Lower lobe of right lung (tissue), 2 donors: ENCODE data around the gene ABLIM3. TPM values are rescaled to one million over a fixed set of nuclear protein-coding genes. Genes with fewer than 3 reads are reported as not detected.

ENCODE experiments used
- ATAC-seq, 2 donors: fragments of 200-7000 bp; cut with Tn5 transposase; one replicate each; pipeline ENCODE4 v1.9.1; 2020 to 2022; ENCODE audit warnings: mild to moderate bottlenecking in 2 of 2, moderate library complexity in 2 of 2
- DNase-seq: peaks from one replicate; pipeline ENCODE4 v3.0.0-alpha.2; 2020
- H3K27ac ChIP-seq: fragments of 200-600 bp; one replicate; pipeline ENCODE4 v1.8.0; 2022
- H3K27me3 ChIP-seq: fragments of 200-600 bp; one replicate; pipeline ENCODE4 v1.8.0; 2022; ENCODE audit warnings: low read depth
- H3K36me3 ChIP-seq: fragments of 200-600 bp; one replicate; pipeline ENCODE4 v1.8.0; 2022; ENCODE audit warnings: mild to moderate bottlenecking
- H3K4me1 ChIP-seq: fragments of 200-600 bp; one replicate; pipeline ENCODE4 v1.8.0; 2022
- H3K4me3 ChIP-seq: fragments of 200-600 bp; one replicate; pipeline ENCODE4 v1.8.0; 2022; ENCODE audit warnings: mild to moderate bottlenecking
- H3K9me3 ChIP-seq: fragments of 200-600 bp; one replicate; pipeline ENCODE4 v1.8.0; 2022
- CTCF ChIP-seq: fragments of 200-600 bp; IDR thresholded peaks from one replicate; pipeline ENCODE4 v1.8.0; 2022; ENCODE audit warnings: antibody characterized with exemption, mild to moderate bottlenecking
- intact Hi-C: fragments of 100-400 bp; cut with DNase I; formaldehyde crosslinking; loops from one replicate; pipeline ENCODE4 v1.11.0; 2022
- total RNA-seq: library from RNA; stranded (reverse); fragmentation: NEBNext Ultra II Directional; extraction: Animal tissue kit (Norgen Biotek cat#: 25700); gene quantifications from one replicate; pipeline ENCODE4 v1.2.1, GENCODE V29; 2021
- donor health status: DM: no; HTN: yes; CAD: no; lungs with severe emphysema.

ABLIM3 gene
- total RNA-seq, 1 donor from 2014 or later: 26.7 TPM

- Histone ChIP-seq H3K9me3 (peaks cover 10% of the 10 kb centered on the region), H3K36me3 (no peaks in the 10 kb centered on the region), H3K27me3 (no peaks in the 10 kb centered on the region), H3K27ac (no peak overlapping the region), H3K4me3 (no peak overlapping the region), H3K4me1 (no peaks in the 10 kb centered on the region)
- no peak for ATAC-seq
- intact Hi-C loops: no loop called here
- DNase-seq: no peak
- no peak for TF ChIP-seq CTCF
Measured at GRCh38 chr5:149265068-149265465, 123.8 kb downstream of the ABLIM3 start.

GRCh38 chr5:149265597-149265996 is 124.3 kb downstream of the ABLIM3 start:
- intact Hi-C loops: no loop called here
- peaks cover 10% of the 10 kb centered on the region for H3K9me3 ChIP-seq
- no peaks in the 10 kb centered on the region for H3K27me3 ChIP-seq
- no peak for DNase-seq
- peak in 1 of 2 donors; percentile 33 for ATAC-seq
- no peaks in the 10 kb centered on the region for H3K36me3 ChIP-seq
- peak; percentile 43 for TF ChIP-seq CTCF
- no peaks in the 10 kb centered on the region for H3K4me1 ChIP-seq
- no peak overlapping the region for H3K27ac ChIP-seq
- H3K4me3 ChIP-seq: no peak overlapping the region

- TF ChIP-seq CTCF: no peak
- no peaks in the 10 kb centered on the region for H3K36me3 ChIP-seq
- no peak overlapping the region for H3K27ac ChIP-seq
- peaks cover 11% of the 10 kb centered on the region for H3K4me1 ChIP-seq
- intact Hi-C loops: no loop called here
- no peak overlapping the region for H3K4me3 ChIP-seq
- H3K9me3 ChIP-seq: peaks cover 10% of the 10 kb centered on the region
- H3K27me3 ChIP-seq: peaks cover 6% of the 10 kb centered on the region
- DNase-seq (no peak), ATAC-seq (no peak)
Measured at GRCh38 chr5:149267241-149267973, 126.1 kb downstream of the ABLIM3 start.

GRCh38 chr5:149268928-149269557 is 127.8 kb downstream of the ABLIM3 start:
- H3K27me3 ChIP-seq: peaks cover 9% of the 10 kb centered on the region
- intact Hi-C loops: no loop called here
- TF ChIP-seq CTCF: peak; percentile 73
- peaks cover 10% of the 10 kb centered on the region for H3K9me3 ChIP-seq
- ATAC-seq: peak in 1 of 2 donors; percentile 54
- H3K27ac ChIP-seq: no peak overlapping the region
- H3K4me1 ChIP-seq: peaks cover 17% of the 10 kb centered on the region
- no peak for DNase-seq
- no peaks in the 10 kb centered on the region for H3K36me3 ChIP-seq
- H3K4me3 ChIP-seq: no peak overlapping the region

GRCh38 chr5:149271195-149271715 is 130.0 kb downstream of the ABLIM3 start:
- H3K27me3 ChIP-seq: peaks cover 9% of the 10 kb centered on the region
- ATAC-seq (no peak), DNase-seq (no peak)
- intact Hi-C loops: no loop called here
- no peaks in the 10 kb centered on the region for H3K36me3 ChIP-seq
- peaks cover 10% of the 10 kb centered on the region for H3K9me3 ChIP-seq
- H3K4me1 ChIP-seq: peaks cover 17% of the 10 kb centered on the region
- H3K27ac ChIP-seq: peak overlapping the region; percentile 76
- H3K4me3 ChIP-seq: peak overlapping the region; percentile 69
- TF ChIP-seq CTCF: no peak
